ENCODE data around the gene ATIC. TPM values are rescaled to one million over a fixed set of nuclear protein-coding genes. Genes with fewer than 3 reads are reported as not detected.

Gene ATIC
- polyA plus RNA-seq, 3 donors from 2014 or later: 97.5 to 106 (median 103) TPM

DNA sequence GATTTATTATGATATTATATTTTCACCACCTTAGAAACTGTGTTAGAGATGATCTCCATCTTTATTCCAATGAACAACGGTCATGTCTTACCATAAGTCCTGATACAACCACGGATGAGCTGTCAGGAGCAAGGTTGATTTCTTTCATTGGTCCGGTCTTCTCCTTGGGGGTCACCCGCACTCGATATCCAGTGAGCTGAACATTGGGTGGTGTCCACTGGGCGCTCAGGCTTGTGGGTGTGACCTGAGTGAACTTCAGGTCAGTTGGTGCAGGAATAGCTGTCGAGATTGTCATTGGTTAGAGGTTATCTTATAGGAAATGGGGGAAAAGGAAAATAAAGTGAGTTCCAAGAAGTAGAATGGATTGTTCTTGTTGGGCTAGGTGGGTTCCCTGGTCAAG lies 67.2 kb downstream of the ATIC start:
- H3K27ac Mint-ChIP-seq: no peak overlapping the region
- DNase-seq: no peak
- H3K36me3 Mint-ChIP-seq: peaks cover 4 to 10% (median 9%) of the 10 kb centered on the region in 3 donors
- peaks cover 0 to 4% (median 0%) of the 10 kb centered on the region in 3 donors for H3K27me3 Mint-ChIP-seq (ENCODE audit: low read depth in 3 of 3)
- no peaks in the 10 kb centered on the region for H3K4me1 Mint-ChIP-seq
- no peak overlapping the region for H3K4me3 Mint-ChIP-seq
- H3K9me3 Mint-ChIP-seq: no peaks in the 10 kb centered on the region

DNA sequence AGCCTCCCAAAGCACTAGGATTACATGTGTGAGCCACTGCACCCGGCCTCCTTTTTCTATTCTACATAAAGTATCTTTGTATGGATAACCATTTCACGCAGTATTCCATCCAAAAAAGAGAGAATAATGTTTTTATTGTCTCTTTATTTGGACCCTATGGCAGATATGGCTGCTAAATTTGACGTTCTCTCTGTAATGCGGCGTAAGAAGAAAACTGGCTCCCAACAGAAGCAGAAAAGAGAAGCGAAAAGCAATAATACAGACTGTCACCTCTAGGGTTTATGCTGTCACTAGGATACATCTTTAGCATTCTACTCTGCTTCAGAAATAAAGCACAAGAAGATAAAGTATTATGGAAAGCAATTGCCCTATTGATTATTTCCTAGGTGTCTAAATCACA lies 68.1 kb downstream of the ATIC start:
- no peak for DNase-seq
- peaks cover 0 to 4% (median 0%) of the 10 kb centered on the region in 3 donors for H3K27me3 Mint-ChIP-seq (ENCODE audit: low read depth in 3 of 3)
- no peaks in the 10 kb centered on the region for H3K9me3 Mint-ChIP-seq
- H3K4me1 Mint-ChIP-seq: no peaks in the 10 kb centered on the region
- H3K36me3 Mint-ChIP-seq: peaks cover 0 to 2% (median 0%) of the 10 kb centered on the region in 3 donors
- no peak overlapping the region for H3K27ac Mint-ChIP-seq
- H3K4me3 Mint-ChIP-seq: no peak overlapping the region

DNA sequence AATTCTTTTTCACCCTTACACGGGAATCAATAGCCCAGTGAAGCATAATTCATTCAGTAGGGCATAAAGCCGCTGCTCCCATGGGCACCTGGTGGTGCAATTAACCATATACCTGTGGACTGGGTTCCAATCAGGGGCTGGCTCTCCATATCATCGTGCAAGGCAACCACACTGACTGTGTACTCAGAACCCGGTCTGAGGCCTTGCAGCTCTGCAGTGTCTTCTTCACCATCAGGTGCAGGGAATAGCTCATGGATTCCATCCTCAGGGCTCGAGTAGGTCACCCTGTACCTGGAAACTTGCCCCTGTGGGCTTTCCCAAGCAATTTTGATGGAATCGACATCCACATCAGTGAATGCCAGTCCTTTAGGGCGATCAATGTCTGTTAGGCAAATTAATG lies 68.8 kb downstream of the ATIC start:
- Mint-ChIP-seq H3K4me1 (no peaks in the 10 kb centered on the region), H3K4me3 (no peak overlapping the region), H3K9me3 (no peaks in the 10 kb centered on the region), H3K27me3 (ENCODE audit: low read depth in 3 of 3) (peaks cover 0 to 4% (median 0%) of the 10 kb centered on the region in 3 donors), H3K36me3 (no peaks in the 10 kb centered on the region), H3K27ac (no peak overlapping the region)
- no peak for DNase-seq

DNA sequence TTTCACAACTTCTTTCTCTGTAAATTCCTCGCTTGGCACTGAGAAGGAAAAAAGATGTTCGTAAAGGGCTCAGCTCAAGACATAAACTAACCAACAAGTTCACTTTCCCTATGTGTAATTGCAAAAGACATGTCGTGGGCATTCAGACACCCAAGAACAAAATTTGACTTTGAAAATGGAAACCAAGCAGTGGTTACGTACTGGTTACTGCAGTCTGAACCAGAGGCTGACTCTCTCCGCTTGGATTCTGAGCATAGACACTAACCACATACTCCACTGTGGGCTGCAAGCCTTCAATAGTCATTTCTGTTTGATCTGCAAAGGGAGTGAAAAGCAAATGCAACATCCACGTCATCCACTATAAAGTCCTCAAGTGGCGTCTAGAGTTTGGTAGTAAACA lies 70.2 kb downstream of the ATIC start:
- no peaks in the 10 kb centered on the region for H3K36me3 Mint-ChIP-seq
- H3K4me1 Mint-ChIP-seq: no peaks in the 10 kb centered on the region
- H3K27me3 Mint-ChIP-seq (ENCODE audit: low read depth in 3 of 3): peaks cover 0 to 4% (median 0%) of the 10 kb centered on the region in 3 donors
- H3K9me3 Mint-ChIP-seq: peaks cover 0 to 3% (median 0%) of the 10 kb centered on the region in 6 donors
- no peak overlapping the region for H3K27ac Mint-ChIP-seq
- no peak overlapping the region for H3K4me3 Mint-ChIP-seq
- DNase-seq: no peak

DNA sequence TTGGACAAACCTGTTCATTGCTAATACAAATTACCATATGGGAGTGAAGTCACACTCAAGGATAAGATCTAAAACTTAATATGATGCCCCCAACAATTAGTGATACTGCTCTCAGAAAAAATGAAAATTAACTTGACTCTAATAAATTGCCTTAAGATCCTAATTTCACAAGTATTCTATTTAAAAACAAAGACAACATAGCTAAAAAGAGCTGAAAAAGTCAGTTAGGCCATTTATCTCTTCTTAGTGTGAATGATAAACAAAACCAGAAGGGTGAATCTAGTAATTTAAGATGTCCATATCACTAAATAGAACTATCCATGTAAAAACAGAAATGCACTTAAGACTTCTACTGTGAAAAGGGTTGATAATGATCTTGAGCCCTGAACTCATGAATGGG lies 70.6 kb downstream of the ATIC start:
- Mint-ChIP-seq H3K4me3 (no peak overlapping the region), H3K27me3 (ENCODE audit: low read depth in 3 of 3) (peaks cover 0 to 4% (median 0%) of the 10 kb centered on the region in 3 donors), H3K27ac (no peak overlapping the region), H3K9me3 (peaks cover 0 to 3% (median 0%) of the 10 kb centered on the region in 6 donors), H3K36me3 (no peaks in the 10 kb centered on the region), H3K4me1 (no peaks in the 10 kb centered on the region)
- DNase-seq: no peak

DNA sequence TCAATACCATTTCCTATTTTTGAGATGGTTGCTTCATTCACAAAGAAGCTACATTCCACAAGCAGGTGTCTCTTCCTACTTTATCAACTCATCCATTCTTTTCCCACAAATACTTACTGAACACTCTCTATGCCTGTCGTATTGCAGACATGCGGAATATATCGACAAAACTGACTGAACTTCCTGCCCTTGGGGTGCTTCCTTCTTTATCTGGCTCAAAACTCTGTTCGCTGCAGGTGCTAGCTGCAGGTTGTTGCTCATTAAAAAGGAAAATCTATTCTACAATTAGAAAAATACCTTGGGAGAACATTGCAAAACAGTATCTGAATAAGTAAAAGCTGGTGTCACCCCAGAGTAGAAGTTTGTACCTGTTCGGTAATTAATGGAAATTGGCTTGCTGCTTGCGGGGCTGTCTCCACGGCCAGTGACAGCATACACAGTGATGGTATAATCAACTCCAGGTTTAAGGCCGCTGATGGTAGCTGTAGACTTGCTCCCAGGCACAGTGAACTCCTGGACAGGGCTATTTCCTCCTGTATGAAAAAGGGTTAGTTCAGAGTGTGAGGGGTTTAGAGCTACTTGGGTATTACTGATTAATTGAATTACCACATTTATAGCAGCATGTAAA lies 71.9 kb downstream of the ATIC start:
- H3K4me3 Mint-ChIP-seq: no peak overlapping the region
- H3K27ac Mint-ChIP-seq: no peak overlapping the region
- peaks cover 0 to 4% (median 0%) of the 10 kb centered on the region in 3 donors for H3K27me3 Mint-ChIP-seq (ENCODE audit: low read depth in 3 of 3)
- no peaks in the 10 kb centered on the region for H3K36me3 Mint-ChIP-seq
- H3K9me3 Mint-ChIP-seq: peaks cover 0 to 3% (median 0%) of the 10 kb centered on the region in 6 donors
- DNase-seq: no peak
- H3K4me1 Mint-ChIP-seq: no peaks in the 10 kb centered on the region

DNA sequence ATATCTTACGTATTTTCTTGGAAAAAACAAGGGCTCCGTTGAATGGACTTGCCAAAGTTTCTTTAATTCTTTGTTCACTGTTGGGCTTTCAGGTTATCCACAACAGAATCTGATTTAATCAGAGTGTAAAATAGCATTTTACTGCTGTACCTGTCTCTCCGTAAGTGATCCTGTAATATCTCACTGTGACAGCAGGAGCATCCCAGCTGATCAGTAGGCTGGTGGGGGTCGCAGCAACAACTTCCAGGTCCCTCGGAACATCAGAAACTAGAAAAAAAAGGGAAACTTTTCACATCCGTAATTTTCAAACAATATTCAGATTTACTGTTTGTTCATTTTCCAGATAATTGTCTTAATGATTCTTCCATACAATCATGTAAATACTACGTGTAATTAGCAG lies 72.9 kb downstream of the ATIC start:
- DNase-seq: no peak
- Mint-ChIP-seq H3K36me3 (no peaks in the 10 kb centered on the region), H3K27ac (no peak overlapping the region), H3K4me1 (no peaks in the 10 kb centered on the region), H3K9me3 (peaks cover 0 to 3% (median 0%) of the 10 kb centered on the region in 6 donors), H3K27me3 (ENCODE audit: low read depth in 3 of 3) (peaks cover 0 to 4% (median 0%) of the 10 kb centered on the region in 3 donors), H3K4me3 (no peak overlapping the region)

DNA sequence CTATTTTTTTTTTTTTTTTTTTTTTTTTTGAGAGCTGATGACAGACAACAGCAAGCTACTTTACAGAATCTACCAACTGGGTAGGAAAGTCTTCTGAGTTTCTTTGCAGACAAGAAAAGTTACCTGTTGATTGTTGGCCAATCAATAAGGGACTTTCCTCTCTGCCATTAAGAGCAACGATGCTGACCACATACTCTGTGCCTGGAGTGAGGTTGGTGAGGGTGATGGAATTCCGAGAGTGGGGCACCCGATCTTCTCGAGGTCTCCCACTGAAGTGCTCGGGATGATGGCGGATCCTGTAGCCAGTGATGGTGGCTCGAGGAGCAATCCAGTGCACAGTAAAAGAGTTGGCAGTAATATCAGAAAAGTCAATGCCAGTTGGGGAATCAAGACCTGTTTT lies 74.7 kb downstream of the ATIC start:
- Mint-ChIP-seq H3K36me3 (no peaks in the 10 kb centered on the region), H3K4me1 (no peaks in the 10 kb centered on the region), H3K4me3 (no peak overlapping the region), H3K27me3 (ENCODE audit: low read depth in 3 of 3) (peaks cover 2 to 5% (median 2%) of the 10 kb centered on the region in 3 donors), H3K27ac (no peak overlapping the region), H3K9me3 (peaks cover 0 to 3% (median 0%) of the 10 kb centered on the region in 6 donors)
- no peak for DNase-seq

DNA sequence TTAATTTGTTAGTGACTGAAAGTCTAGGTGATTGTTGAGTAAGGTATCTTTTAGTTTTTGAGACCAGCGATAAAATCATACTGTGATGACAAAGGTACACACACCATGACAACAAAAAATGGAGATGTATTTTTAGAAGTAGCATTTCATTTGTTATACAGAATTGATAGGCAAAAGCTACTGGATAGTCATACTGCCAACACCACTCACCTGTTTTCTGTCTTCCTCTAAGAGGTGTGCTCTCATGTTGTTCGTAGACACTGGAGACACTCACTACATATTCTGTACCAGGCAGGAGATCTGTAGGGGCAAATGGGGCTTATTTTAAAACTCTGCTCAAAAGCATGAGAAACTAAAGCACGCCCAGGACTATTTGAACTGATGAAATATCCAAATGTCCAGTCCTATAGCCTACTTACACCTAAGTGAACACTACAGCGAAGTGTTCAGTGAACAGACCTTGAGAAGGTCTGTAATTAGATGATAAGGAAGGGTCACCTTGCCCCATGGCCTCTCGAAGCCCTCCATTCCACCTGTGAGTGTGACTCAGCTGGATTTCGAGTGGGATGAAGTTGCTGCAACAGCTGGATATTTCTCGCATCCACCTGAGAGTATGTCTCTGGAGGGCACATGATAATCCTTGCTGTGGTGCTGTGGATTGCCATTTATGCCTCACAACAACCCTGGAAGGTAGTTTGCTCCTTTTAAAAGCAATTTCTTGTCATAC lies 76.3 kb downstream of the ATIC start:
- Mint-ChIP-seq H3K9me3 (peaks cover 0 to 3% (median 0%) of the 10 kb centered on the region in 6 donors), H3K4me1 (no peaks in the 10 kb centered on the region), H3K36me3 (no peaks in the 10 kb centered on the region), H3K4me3 (no peak overlapping the region), H3K27ac (no peak overlapping the region), H3K27me3 (ENCODE audit: low read depth in 3 of 3) (peaks cover 0 to 5% (median 2%) of the 10 kb centered on the region in 3 donors)
- no peak for DNase-seq

DNA sequence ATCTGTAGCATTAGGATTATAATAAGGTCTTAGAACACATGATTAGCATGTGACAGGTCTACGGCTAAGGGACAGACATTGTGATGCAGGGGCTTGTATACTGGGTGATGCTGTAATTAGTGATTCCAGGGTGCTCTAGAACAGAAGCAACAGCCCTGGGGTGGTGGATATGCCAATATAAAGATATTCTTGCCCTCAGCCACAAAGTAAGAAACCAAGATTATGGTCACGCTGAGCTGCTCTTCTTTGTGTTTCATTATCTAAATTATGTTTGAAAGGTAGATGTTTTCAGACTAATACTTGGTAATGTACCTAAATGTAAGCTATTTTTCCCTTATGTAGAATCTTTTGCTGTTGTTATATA lies 78.7 kb downstream of the ATIC start:
- H3K27ac Mint-ChIP-seq: no peak overlapping the region
- no peak overlapping the region for H3K4me3 Mint-ChIP-seq
- H3K27me3 Mint-ChIP-seq (ENCODE audit: low read depth in 3 of 3): peaks cover 3 to 5% (median 5%) of the 10 kb centered on the region in 3 donors
- no peaks in the 10 kb centered on the region for H3K4me1 Mint-ChIP-seq
- DNase-seq: no peak
- no peaks in the 10 kb centered on the region for H3K36me3 Mint-ChIP-seq
- peaks cover 0 to 3% (median 0%) of the 10 kb centered on the region in 6 donors for H3K9me3 Mint-ChIP-seq

DNA sequence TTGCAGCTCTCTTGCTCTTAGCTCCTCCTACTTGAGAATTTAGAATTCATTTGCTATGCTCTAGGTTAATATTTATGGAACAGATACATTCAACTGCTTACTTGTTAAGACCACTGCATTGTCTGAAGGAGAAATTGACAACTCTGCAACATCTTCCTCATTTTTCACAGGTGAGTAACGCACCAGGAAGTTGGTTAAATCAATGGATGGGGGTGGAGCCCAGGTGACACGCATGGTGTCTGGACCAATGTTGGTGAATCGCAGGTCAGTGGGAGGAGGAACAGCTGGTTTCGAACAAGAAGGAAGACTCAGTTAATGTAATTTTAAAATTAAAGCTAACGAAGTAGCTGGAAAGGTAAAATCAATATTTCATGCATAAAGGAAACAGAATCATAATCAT lies 79.7 kb downstream of the ATIC start:
- H3K9me3 Mint-ChIP-seq: peaks cover 0 to 2% (median 0%) of the 10 kb centered on the region in 6 donors
- no peak for DNase-seq
- no peak overlapping the region for H3K27ac Mint-ChIP-seq
- H3K36me3 Mint-ChIP-seq: no peaks in the 10 kb centered on the region
- peaks cover 3 to 5% (median 5%) of the 10 kb centered on the region in 3 donors for H3K27me3 Mint-ChIP-seq (ENCODE audit: low read depth in 3 of 3)
- H3K4me1 Mint-ChIP-seq: no peaks in the 10 kb centered on the region
- no peak overlapping the region for H3K4me3 Mint-ChIP-seq

DNA sequence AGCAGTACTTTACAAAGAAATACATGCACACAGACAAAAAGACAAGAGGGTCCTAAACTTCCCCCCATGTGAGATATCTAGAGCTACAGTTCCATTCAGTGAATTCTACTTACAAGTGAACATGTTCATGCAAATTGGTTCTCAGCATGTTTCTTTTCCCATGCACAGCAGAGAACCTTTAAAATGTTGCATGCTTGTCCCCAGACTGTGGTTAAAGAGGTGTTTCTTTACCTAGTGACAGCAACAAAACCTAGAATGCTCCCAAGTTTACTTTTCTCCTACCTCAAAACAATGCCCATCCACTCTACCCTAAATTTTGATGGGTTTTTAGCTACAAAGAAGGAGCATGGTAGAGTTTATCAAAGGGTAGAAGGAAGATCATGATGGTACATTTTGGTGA lies 80.3 kb downstream of the ATIC start:
- Mint-ChIP-seq H3K36me3 (no peaks in the 10 kb centered on the region), H3K4me1 (no peaks in the 10 kb centered on the region), H3K27ac (no peak overlapping the region), H3K27me3 (ENCODE audit: low read depth in 3 of 3) (peaks cover 3 to 5% (median 5%) of the 10 kb centered on the region in 3 donors), H3K4me3 (no peak overlapping the region), H3K9me3 (no peaks in the 10 kb centered on the region)
- no peak for DNase-seq

DNA sequence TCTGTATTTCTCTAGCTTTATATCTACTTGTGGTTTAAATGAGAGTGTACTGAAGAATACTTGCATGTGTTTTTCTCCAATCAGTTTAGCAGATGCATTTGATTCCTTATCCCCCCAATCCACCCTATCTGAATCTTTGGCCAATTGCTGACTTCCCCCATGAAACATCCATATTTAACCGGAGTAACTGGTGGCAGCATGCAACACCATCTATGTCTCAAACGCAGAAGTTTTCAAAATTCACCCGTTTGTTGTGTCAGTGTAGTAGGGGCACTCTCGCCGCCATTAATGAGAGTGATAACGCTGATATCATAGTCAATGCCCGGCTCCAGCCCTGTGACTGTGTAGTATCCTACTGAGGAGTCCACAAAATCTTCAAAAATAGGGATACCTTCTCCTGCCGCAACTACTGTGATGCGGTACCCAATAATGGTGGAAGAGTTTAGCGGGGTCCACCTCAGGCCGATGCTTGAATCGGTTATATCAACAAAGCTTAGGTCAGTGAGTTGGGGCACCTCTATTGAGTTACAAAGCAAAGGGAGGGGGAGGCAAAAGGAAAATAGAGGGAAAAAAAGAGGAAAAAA lies 80.9 kb downstream of the ATIC start:
- no peak for DNase-seq
- H3K4me3 Mint-ChIP-seq: no peak overlapping the region
- no peaks in the 10 kb centered on the region for H3K9me3 Mint-ChIP-seq
- no peak overlapping the region for H3K27ac Mint-ChIP-seq
- H3K27me3 Mint-ChIP-seq (ENCODE audit: low read depth in 3 of 3): peaks cover 3 to 5% (median 5%) of the 10 kb centered on the region in 3 donors
- no peaks in the 10 kb centered on the region for H3K36me3 Mint-ChIP-seq
- H3K4me1 Mint-ChIP-seq: no peaks in the 10 kb centered on the region

DNA sequence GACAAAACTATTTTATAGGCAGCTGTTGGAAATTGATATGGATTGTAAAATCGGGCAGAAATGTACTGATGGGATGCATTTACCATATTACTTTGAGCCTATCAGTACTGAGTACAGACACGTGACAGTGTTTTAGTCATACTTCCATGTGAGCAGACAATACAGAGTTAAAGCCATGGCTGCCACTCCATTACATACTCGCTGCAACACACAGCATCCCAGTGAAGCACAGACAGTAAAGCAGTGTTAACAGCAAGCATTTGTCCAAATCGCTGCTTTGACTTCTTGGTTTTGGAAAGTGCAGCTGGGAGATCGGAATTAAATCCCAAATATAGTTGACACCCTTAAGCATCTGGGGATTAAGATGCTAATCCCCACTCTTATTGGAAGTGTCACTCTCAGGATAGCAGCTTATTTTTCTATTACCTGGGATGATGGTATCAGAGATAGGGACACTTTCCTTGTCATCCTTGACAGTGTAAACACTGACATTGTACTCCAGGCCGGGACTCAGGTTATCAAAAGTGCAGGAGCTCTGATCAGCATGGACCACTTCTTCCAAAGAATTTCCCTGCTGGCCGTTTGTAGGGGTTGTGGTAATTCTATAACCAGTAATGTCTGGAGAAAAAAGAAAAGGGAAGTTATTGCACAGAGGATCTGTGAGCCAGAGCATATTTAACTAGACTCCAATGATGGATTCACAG lies 82.4 kb downstream of the ATIC start:
- no peak overlapping the region for H3K4me3 Mint-ChIP-seq
- no peak for DNase-seq

More for the DNA sequence above, 82.4 kb downstream of the ATIC start:
- Mint-ChIP-seq H3K36me3 (no peaks in the 10 kb centered on the region), H3K27ac (no peak overlapping the region), H3K27me3 (ENCODE audit: low read depth in 3 of 3) (peaks cover 3 to 5% (median 5%) of the 10 kb centered on the region in 3 donors), H3K9me3 (no peaks in the 10 kb centered on the region), H3K4me1 (no peaks in the 10 kb centered on the region)

Data from immature natural killer cell (primary cell).